ENCODE results near the gene FATE1.

DNA sequence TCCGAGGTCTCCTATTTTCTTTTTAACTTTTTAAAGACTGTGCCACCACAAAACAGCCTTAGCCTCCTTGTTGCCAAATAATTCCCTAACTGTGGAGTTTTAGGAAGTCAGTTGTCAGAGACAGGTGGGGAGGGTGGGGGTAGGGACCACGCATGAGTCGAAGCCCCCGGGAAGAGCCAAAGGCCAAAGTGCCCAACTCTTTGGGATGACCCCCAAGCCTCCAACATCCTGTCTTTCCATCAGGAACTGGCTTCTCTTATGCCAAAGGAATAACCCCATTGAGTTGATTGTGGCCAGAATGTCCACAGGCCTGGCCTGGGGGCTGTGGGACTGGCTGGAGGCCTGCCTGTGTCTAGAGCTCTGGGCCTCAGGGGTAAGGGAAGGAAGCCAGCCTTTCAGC, 14.8 kb upstream of the FATE1 start:
- TF ChIP-seq HDGF (IDR thresholded peaks at IDR 0.05; ENCODE audit: borderline replicate concordance) (no peak), TARDBP (IDR thresholded peaks at IDR 0.05) (no peak), LEF1 (IDR thresholded peaks at IDR 0.05; ENCODE audit: borderline replicate concordance) (no peak), FOXA1 (IDR thresholded peaks at IDR 0.05) (no peak), FOXM1 (IDR thresholded peaks at IDR 0.05; ENCODE audit: borderline replicate concordance) (no peak)
